ENCODE measurements around the gene GRIN2C. TPM values are rescaled to one million over a fixed set of nuclear protein-coding genes. Genes with fewer than 3 reads are reported as not detected.

The GRIN2C gene
- total RNA-seq, 1 donor from 2014 or later: 2.1 TPM

DNA sequence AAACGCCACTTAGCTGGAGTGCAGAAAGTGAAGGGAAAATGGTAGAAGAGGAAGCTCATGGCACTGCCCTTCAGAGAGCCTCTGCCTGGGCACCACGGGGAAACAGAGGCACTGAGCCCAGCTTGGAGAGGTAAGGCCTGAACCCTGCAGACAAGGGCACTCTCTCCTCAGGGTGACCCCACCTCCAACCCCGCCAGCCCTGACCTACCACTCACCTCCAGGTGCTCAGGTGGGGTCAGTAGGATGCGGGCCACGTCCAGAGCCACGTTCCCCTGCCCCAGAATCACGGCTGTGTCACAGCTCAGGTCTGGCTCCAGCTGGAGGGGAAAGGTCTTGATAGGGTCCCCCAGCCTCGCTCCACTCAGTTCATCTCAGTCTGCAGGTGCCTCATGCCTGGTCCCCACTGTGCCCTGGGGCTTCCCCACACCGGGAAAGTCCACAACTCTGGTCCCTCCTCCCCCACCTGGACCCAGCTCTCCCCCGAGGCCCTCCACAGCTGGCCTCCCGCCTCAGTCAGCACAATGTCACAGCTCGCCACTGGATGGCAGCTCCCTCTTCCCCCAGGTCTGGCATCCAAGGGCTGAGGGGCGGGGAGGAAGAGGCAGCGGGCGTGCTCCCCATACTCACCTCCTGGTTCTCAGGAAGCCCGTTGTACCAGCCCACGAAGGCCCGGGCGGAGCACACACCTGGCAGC is 6.0 kb upstream of the GRIN2C start:
- no peak overlapping the region for H3K4me3 ChIP-seq (ENCODE audit: low read length in 3 of 3)
- H3K27me3 ChIP-seq (ENCODE audit: control insufficient read depth in 3 of 3, insufficient read depth in 3 of 3, low read length in 3 of 3): peaks cover 14 to 19% (median 18%) of the 10 kb centered on the region in 3 donors
- no peak overlapping the region for H3K27ac ChIP-seq (ENCODE audit: low read depth, low read length)
- H3K9ac ChIP-seq (ENCODE audit: low read depth in 1 of 3, low read length in 3 of 3): peak overlapping the region in 1 of 3 donors; percentile 50
- no peaks in the 10 kb centered on the region for H3K9me3 ChIP-seq (ENCODE audit: control insufficient read depth in 3 of 3, low read length in 3 of 3)
- H3K36me3 ChIP-seq (ENCODE audit: control insufficient read depth in 3 of 3, insufficient read depth in 3 of 3, low read length in 3 of 3): peaks cover 0 to 4% (median 2%) of the 10 kb centered on the region in 3 donors
- H3K4me1 ChIP-seq (ENCODE audit: control insufficient read depth in 3 of 3, insufficient read depth in 3 of 3, low read length in 3 of 3): peaks cover 11 to 16% (median 13%) of the 10 kb centered on the region in 3 donors

GRCh38 chr17:74864866-74865395 is 5.2 kb upstream of the GRIN2C start:
- Histone ChIP-seq H3K36me3 (ENCODE audit: control insufficient read depth in 3 of 3, insufficient read depth in 3 of 3, low read length in 3 of 3) (peaks cover 0 to 4% (median 2%) of the 10 kb centered on the region in 3 donors), H3K27ac (ENCODE audit: low read depth, low read length) (no peak overlapping the region), H3K4me1 (ENCODE audit: control insufficient read depth in 3 of 3, insufficient read depth in 3 of 3, low read length in 3 of 3) (peaks cover 11 to 18% (median 16%) of the 10 kb centered on the region in 3 donors), H3K4me3 (ENCODE audit: low read length in 3 of 3) (peak overlapping the region in 1 of 3 donors; percentile 6), H3K9me3 (ENCODE audit: control insufficient read depth in 3 of 3, low read length in 3 of 3) (no peaks in the 10 kb centered on the region), H3K9ac (ENCODE audit: low read depth in 1 of 3, low read length in 3 of 3) (peak overlapping the region in 1 of 3 donors; percentile 16), H3K27me3 (ENCODE audit: control insufficient read depth in 3 of 3, insufficient read depth in 3 of 3, low read length in 3 of 3) (peaks cover 22 to 26% (median 25%) of the 10 kb centered on the region in 3 donors)

DNA sequence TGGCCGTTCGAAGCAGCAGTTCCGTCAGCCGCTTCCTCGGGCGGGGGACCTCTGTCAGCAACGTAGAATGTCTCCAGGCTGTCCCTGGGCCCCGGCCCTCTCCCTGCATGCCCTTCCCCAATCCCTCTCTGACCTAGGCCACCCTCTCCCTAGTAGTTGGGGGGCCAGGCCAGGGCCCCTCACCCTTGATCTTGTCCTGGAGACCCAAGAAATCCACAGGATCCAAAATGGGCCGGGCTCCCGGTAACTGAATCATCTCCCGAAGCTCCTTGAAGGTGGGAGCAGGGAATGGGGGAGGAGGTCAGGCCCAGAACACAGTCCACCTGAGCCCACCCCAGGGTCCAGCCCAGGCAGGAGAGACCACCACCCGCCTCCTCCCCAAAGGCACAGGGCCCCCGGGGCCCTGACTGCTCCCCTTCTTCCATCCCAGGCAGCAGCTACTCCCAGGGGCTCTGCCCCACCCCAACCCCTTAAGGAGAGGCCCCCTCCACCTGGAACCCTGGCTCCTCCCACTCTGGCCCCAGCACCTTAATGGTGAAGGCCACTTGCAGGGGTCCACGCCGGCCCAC is 4.7 kb upstream of the GRIN2C start:
- Histone ChIP-seq H3K4me1 (ENCODE audit: control insufficient read depth in 3 of 3, insufficient read depth in 3 of 3, low read length in 3 of 3) (peaks cover 11 to 18% (median 16%) of the 10 kb centered on the region in 3 donors), H3K9me3 (ENCODE audit: control insufficient read depth in 3 of 3, low read length in 3 of 3) (no peaks in the 10 kb centered on the region), H3K4me3 (ENCODE audit: low read length in 3 of 3) (peak overlapping the region in 1 of 3 donors; percentile 6), H3K27ac (ENCODE audit: low read depth, low read length) (no peak overlapping the region), H3K27me3 (ENCODE audit: control insufficient read depth in 3 of 3, insufficient read depth in 3 of 3, low read length in 3 of 3) (peaks cover 25 to 27% (median 26%) of the 10 kb centered on the region in 3 donors), H3K9ac (ENCODE audit: low read depth in 1 of 3, low read length in 3 of 3) (peak overlapping the region in 1 of 3 donors; percentile 16), H3K36me3 (ENCODE audit: control insufficient read depth in 3 of 3, insufficient read depth in 3 of 3, low read length in 3 of 3) (no peaks in the 10 kb centered on the region)

GRCh38 chr17:74863420-74864296 is 4.0 kb upstream of the GRIN2C start:
- Histone ChIP-seq H3K9ac (ENCODE audit: low read depth in 1 of 3, low read length in 3 of 3) (no peak overlapping the region), H3K27ac (ENCODE audit: low read depth, low read length) (no peak overlapping the region), H3K9me3 (ENCODE audit: control insufficient read depth in 3 of 3, low read length in 3 of 3) (no peaks in the 10 kb centered on the region), H3K4me1 (ENCODE audit: control insufficient read depth in 3 of 3, insufficient read depth in 3 of 3, low read length in 3 of 3) (peaks cover 11 to 18% (median 16%) of the 10 kb centered on the region in 3 donors), H3K27me3 (ENCODE audit: control insufficient read depth in 3 of 3, insufficient read depth in 3 of 3, low read length in 3 of 3) (peaks cover 33 to 34% (median 33%) of the 10 kb centered on the region in 3 donors), H3K4me3 (ENCODE audit: low read length in 3 of 3) (no peak overlapping the region), H3K36me3 (ENCODE audit: control insufficient read depth in 3 of 3, insufficient read depth in 3 of 3, low read length in 3 of 3) (no peaks in the 10 kb centered on the region)

DNA sequence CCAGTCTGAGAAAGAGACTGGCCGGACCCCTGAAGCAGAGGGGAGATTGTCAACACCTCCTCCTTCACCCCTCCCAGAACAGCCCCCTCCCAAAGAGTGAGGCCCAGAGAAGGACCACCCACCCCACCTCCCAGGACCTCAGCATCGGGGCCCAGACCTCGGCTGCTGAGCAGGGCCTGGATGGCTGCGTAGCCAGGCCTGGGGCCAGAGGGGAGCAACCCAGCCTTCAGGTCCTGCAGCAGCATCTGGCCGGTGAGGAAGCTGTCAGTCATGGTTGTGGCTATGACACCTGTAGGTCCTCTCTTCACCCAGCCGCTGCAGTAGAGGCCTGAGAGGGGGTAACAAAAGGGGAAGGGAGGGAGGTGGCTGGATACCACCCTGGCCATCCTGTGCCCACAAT is 3.2 kb upstream of the GRIN2C start:
- Histone ChIP-seq H3K9me3 (ENCODE audit: control insufficient read depth in 3 of 3, low read length in 3 of 3) (no peaks in the 10 kb centered on the region), H3K4me1 (ENCODE audit: control insufficient read depth in 3 of 3, insufficient read depth in 3 of 3, low read length in 3 of 3) (peaks cover 11 to 18% (median 16%) of the 10 kb centered on the region in 3 donors), H3K27me3 (ENCODE audit: control insufficient read depth in 3 of 3, insufficient read depth in 3 of 3, low read length in 3 of 3) (peaks cover 35 to 36% (median 35%) of the 10 kb centered on the region in 3 donors), H3K27ac (ENCODE audit: low read depth, low read length) (no peak overlapping the region), H3K4me3 (ENCODE audit: low read length in 3 of 3) (no peak overlapping the region), H3K9ac (ENCODE audit: low read depth in 1 of 3, low read length in 3 of 3) (no peak overlapping the region), H3K36me3 (ENCODE audit: control insufficient read depth in 3 of 3, insufficient read depth in 3 of 3, low read length in 3 of 3) (no peaks in the 10 kb centered on the region)

- H3K27me3 ChIP-seq (ENCODE audit: control insufficient read depth in 3 of 3, insufficient read depth in 3 of 3, low read length in 3 of 3): peaks cover 39% of the 10 kb centered on the region in 3 donors
- H3K4me1 ChIP-seq (ENCODE audit: control insufficient read depth in 3 of 3, insufficient read depth in 3 of 3, low read length in 3 of 3): peaks cover 11 to 18% (median 16%) of the 10 kb centered on the region in 3 donors
- no peak overlapping the region for H3K27ac ChIP-seq (ENCODE audit: low read depth, low read length)
- H3K9me3 ChIP-seq (ENCODE audit: control insufficient read depth in 3 of 3, low read length in 3 of 3): no peaks in the 10 kb centered on the region
- peak overlapping the region in 2 of 3 donors; percentile 29 to 31 for H3K4me3 ChIP-seq (ENCODE audit: low read length in 3 of 3)
- no peaks in the 10 kb centered on the region for H3K36me3 ChIP-seq (ENCODE audit: control insufficient read depth in 3 of 3, insufficient read depth in 3 of 3, low read length in 3 of 3)
- H3K9ac ChIP-seq (ENCODE audit: low read depth in 1 of 3, low read length in 3 of 3): peak overlapping the region in 1 of 3 donors; percentile 45
Measured at GRCh38 chr17:74862108-74862901, 2.6 kb upstream of the GRIN2C start.

- no peak overlapping the region for H3K27ac ChIP-seq (ENCODE audit: low read depth, low read length)
- H3K9me3 ChIP-seq (ENCODE audit: control insufficient read depth in 3 of 3, low read length in 3 of 3): no peaks in the 10 kb centered on the region
- H3K4me1 ChIP-seq (ENCODE audit: control insufficient read depth in 3 of 3, insufficient read depth in 3 of 3, low read length in 3 of 3): peaks cover 11 to 18% (median 16%) of the 10 kb centered on the region in 3 donors
- H3K9ac ChIP-seq (ENCODE audit: low read depth in 1 of 3, low read length in 3 of 3): peak overlapping the region in 1 of 3 donors; percentile 45
- H3K36me3 ChIP-seq (ENCODE audit: control insufficient read depth in 3 of 3, insufficient read depth in 3 of 3, low read length in 3 of 3): no peaks in the 10 kb centered on the region
- H3K4me3 ChIP-seq (ENCODE audit: low read length in 3 of 3): peak overlapping the region in 2 of 3 donors; percentile 29 to 31
- peaks cover 42 to 44% (median 43%) of the 10 kb centered on the region in 3 donors for H3K27me3 ChIP-seq (ENCODE audit: control insufficient read depth in 3 of 3, insufficient read depth in 3 of 3, low read length in 3 of 3)
Measured at GRCh38 chr17:74861662-74862107, 2.0 kb upstream of the GRIN2C start.

- Histone ChIP-seq H3K4me3 (ENCODE audit: low read length in 3 of 3) (peak overlapping the region in 2 of 3 donors; percentile 29 to 48), H3K36me3 (ENCODE audit: control insufficient read depth in 3 of 3, insufficient read depth in 3 of 3, low read length in 3 of 3) (no peaks in the 10 kb centered on the region), H3K27me3 (ENCODE audit: control insufficient read depth in 3 of 3, insufficient read depth in 3 of 3, low read length in 3 of 3) (peaks cover 42 to 45% (median 44%) of the 10 kb centered on the region in 3 donors), H3K4me1 (ENCODE audit: control insufficient read depth in 3 of 3, insufficient read depth in 3 of 3, low read length in 3 of 3) (peaks cover 11 to 18% (median 16%) of the 10 kb centered on the region in 3 donors), H3K9ac (ENCODE audit: low read depth in 1 of 3, low read length in 3 of 3) (peak overlapping the region in 1 of 3 donors; percentile 16), H3K27ac (ENCODE audit: low read depth, low read length) (no peak overlapping the region), H3K9me3 (ENCODE audit: control insufficient read depth in 3 of 3, low read length in 3 of 3) (no peaks in the 10 kb centered on the region)
Measured at GRCh38 chr17:74860872-74861661, 1.4 kb upstream of the GRIN2C start.

Data from skeletal muscle tissue (tissue), 4 donors.